Measurements from ENCODE around the gene MAD1L1. TPM values are rescaled to one million over a fixed set of nuclear protein-coding genes. Genes with fewer than 3 reads are reported as not detected.
A peak's percentile ranks its signal among the peaks of the same experiment; 100 is the strongest.
"Not testable (repeated sequence)": the region's sequence is repeated elsewhere in the genome, so short reads cannot be mapped to it uniquely, and the experiment has no call there.

Gene MAD1L1
- polyA plus RNA-seq, 3 donors from 2014 or later, result 85.0 to 166 (median 97.0) TPM

DNA sequence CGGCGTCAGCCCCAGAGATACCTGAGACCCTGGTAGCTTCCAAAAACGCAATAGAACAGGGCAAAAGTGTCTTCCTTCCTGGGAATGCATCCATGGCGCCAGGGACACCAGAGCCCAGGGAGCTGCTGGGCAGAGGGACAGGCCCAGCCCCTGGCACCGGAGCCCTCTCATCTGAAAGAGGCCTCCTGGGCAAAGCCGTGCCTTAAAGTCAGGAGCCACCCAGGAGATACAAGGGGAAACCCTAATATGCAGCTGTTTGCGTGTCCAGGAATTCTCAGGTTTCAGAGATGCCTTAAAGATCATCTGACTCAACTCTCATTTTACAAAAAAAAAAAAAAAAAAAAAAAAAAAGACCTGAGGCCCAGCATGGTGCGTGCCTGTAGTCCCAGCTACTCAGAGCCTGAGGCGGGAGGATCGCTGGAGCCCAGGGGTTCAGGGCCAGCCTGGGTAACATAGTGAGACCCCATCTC lies 37.3 kb upstream of the MAD1L1 start:
- peaks cover 0 to 8% (median 7%) of the 10 kb centered on the region in 3 donors for H3K36me3 Mint-ChIP-seq
- no peak overlapping the region for H3K27ac Mint-ChIP-seq
- H3K4me1 Mint-ChIP-seq, result no peaks in the 10 kb centered on the region
- H3K9me3 Mint-ChIP-seq, result no peaks in the 10 kb centered on the region
- H3K27me3 Mint-ChIP-seq (ENCODE audit: low read depth in 3 of 3), result no peaks in the 10 kb centered on the region
- no peak for DNase-seq
- H3K4me3 Mint-ChIP-seq, result no peak overlapping the region

DNA sequence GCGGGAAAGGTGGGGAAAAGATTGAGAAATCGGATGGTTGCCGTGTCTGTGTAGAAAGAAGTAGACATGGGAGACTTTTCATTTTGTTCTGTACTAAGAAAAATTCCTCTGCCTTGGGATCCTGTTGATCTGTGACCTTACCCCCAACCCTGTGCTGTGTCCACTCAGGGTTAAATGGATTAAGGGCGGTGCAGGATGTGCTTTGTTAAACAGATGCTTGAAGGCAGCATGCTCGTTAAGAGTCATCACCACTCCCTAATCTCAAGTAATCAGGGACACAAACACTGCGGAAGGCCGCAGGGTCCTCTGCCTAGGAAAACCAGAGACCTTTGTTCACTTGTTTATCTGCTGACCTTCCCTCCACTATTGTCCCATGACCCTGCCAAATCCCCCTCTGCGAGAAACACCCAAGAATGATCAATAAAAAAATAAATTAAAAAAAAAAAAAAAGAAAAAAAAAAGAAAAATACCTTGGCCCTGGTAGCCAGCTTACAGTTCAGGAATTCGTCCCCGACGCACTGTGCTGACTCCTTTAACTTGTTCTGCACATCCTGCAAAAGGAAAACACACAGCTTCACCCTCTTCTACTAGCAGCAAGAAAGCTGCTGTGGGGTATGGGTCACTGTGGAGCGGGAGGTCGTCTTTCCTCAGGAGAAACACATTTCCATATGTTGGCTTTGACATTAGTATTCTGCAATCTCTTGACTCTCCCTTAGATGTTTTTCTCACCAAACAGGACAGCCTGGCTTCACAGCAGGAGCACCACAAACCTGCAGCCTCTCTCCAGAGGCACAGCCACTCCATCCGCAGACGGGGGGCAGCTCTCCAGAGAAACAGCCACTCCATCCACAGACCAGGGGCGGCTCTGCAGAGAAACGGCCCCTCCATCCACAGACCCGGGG lies 36.6 kb upstream of the MAD1L1 start:
- not testable (repeated sequence) for H3K4me1 Mint-ChIP-seq; DNase-seq; H3K27me3 Mint-ChIP-seq (ENCODE audit: low read depth in 3 of 3); H3K27ac Mint-ChIP-seq; H3K4me3 Mint-ChIP-seq; H3K9me3 Mint-ChIP-seq
- peaks cover 2 to 10% (median 9%) of the 10 kb centered on the region in 3 donors for H3K36me3 Mint-ChIP-seq

DNA sequence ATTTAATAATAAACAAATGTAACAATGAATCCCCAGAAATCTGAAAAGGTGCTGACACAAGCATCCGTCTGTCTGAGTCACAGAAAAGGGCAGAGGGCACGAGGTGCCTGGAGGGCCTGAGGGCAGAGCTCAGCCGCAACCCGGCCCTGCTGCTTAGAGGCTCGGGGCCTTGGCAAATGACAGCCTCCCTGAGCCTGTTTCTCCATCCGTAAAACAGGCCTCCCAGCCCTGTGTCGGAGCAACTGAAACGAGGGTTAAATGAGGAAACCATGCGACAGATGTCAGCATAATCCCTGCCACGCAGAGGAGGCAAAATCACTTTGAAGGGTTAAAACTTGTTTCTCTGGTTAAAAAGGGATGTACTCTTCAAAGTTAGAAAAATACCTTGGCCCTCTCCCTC lies 34.2 kb upstream of the MAD1L1 start:
- H3K27me3 Mint-ChIP-seq (ENCODE audit: low read depth in 3 of 3), result peaks cover 0 to under 1% (median 0%) of the 10 kb centered on the region in 3 donors
- H3K36me3 Mint-ChIP-seq, result peaks cover 6 to 21% (median 15%) of the 10 kb centered on the region in 3 donors
- H3K27ac Mint-ChIP-seq, result no peak overlapping the region
- DNase-seq, result no peak
- H3K4me1 Mint-ChIP-seq, result no peaks in the 10 kb centered on the region
- peaks cover 0 to 2% (median 0%) of the 10 kb centered on the region in 6 donors for H3K9me3 Mint-ChIP-seq
- H3K4me3 Mint-ChIP-seq, result no peak overlapping the region

DNA sequence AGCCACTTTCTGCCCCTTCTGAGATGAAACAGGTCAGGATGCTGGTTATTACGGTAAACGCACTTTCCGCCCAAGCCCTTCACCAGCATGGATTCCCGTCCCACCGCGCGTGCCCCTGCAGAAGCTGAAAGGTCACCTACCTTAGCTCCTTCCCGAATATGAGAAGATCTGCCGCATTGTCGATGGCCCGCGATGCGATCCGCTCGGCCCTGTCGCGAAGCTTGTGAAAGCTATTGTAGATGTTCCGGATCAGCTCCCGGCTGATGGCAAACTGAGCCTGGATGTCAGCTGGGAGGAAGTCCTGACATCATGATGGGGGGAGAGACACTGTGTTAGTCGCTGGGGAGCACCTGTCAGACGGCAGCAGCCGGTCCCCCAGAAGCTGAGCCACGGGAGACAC lies 31.4 kb upstream of the MAD1L1 start:
- H3K9me3 Mint-ChIP-seq, result peaks cover 0 to 2% (median 0%) of the 10 kb centered on the region in 6 donors
- peaks cover 0 to 3% (median 2%) of the 10 kb centered on the region in 3 donors for H3K27me3 Mint-ChIP-seq (ENCODE audit: low read depth in 3 of 3)
- DNase-seq, result no peak
- H3K4me3 Mint-ChIP-seq, result no peak overlapping the region
- peaks cover 7 to 27% (median 9%) of the 10 kb centered on the region in 3 donors for H3K36me3 Mint-ChIP-seq
- H3K27ac Mint-ChIP-seq, result no peak overlapping the region
- peaks cover 8% of the 10 kb centered on the region in 2 donors for H3K4me1 Mint-ChIP-seq

DNA sequence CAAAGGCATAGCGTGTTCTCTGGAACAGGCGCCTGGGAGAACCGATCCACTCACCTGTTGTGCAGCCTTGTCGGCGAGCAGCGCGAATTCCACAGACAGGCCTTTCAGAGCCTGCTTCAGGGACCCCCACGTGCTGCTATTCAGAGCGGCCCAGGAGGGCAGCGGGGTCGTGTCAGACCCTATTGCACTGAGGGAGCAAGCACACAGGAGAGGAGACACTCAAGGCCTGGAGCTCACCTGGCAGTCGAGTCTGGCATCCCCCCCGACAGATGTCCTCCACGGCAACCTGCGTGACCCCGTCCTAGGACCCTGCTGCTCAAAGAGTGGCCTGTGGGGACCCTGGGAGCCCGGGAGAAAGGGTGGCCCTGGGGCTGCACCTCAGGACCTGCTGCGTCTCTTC lies 30.4 kb upstream of the MAD1L1 start:
- no peak overlapping the region for H3K4me3 Mint-ChIP-seq
- H3K27me3 Mint-ChIP-seq (ENCODE audit: low read depth in 3 of 3), result peaks cover 0 to 6% (median 4%) of the 10 kb centered on the region in 3 donors
- H3K36me3 Mint-ChIP-seq, result peaks cover 7 to 27% (median 9%) of the 10 kb centered on the region in 3 donors
- DNase-seq, result no peak
- no peak overlapping the region for H3K27ac Mint-ChIP-seq
- peaks cover 12 to 13% of the 10 kb centered on the region in 2 donors for H3K4me1 Mint-ChIP-seq
- peaks cover 0 to 2% (median 0%) of the 10 kb centered on the region in 6 donors for H3K9me3 Mint-ChIP-seq

DNA sequence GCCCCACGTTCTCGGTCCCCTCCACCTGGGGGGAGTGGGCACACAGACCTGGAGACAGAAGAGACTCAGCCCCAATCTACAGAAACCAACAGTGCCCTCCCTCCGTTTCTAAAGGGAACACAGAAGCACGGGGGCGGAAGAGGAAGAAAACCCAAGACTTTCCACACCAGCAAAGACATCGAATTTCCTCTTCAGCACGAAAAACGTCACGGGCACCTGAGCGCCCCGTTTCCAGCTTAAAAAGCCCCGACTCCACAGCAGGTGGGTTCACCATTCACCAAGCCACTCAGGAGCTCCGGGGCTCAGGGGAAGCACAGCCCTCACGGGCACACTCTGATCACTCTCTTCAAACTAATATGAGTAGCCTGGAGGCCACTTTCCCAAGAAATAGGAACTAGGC lies 28.9 kb upstream of the MAD1L1 start:
- H3K27ac Mint-ChIP-seq, result peak overlapping the region in 1 of 6 donors; percentile 27
- peaks cover 7 to 27% (median 9%) of the 10 kb centered on the region in 3 donors for H3K36me3 Mint-ChIP-seq
- peaks cover 0 to 2% (median 0%) of the 10 kb centered on the region in 6 donors for H3K9me3 Mint-ChIP-seq
- peaks cover 2 to 6% (median 4%) of the 10 kb centered on the region in 3 donors for H3K27me3 Mint-ChIP-seq (ENCODE audit: low read depth in 3 of 3)
- peak overlapping the region in 1 of 5 donors; percentile 26 for H3K4me3 Mint-ChIP-seq
- H3K4me1 Mint-ChIP-seq, result peaks cover 12 to 13% of the 10 kb centered on the region in 2 donors
- DNase-seq, result no peak

DNA sequence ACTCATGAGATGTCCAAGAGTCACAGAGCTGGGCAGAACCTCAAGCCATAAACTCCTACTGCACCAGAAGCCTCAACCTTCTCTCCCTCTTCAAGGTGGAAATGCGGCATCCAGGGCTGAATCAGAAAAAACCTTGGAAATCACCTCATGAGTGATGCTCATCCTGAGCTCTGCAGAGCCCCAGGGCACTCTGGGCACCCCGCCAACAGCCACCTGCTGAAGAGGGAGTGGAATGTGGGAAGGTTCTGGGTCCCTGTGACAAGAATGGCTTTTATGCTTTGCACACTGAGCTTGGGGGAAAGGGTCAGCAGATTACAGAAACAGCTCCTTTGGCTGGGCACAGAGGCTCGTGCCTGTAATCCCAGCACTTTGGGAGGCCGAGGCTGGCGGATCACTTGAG lies 28.1 kb upstream of the MAD1L1 start:
- DNase-seq, result no peak
- H3K4me3 Mint-ChIP-seq, result no peak overlapping the region
- no peak overlapping the region for H3K27ac Mint-ChIP-seq
- peaks cover 2 to 6% (median 4%) of the 10 kb centered on the region in 3 donors for H3K27me3 Mint-ChIP-seq (ENCODE audit: low read depth in 3 of 3)
- H3K4me1 Mint-ChIP-seq, result peaks cover 12 to 13% of the 10 kb centered on the region in 2 donors
- peaks cover 0 to 2% (median 0%) of the 10 kb centered on the region in 6 donors for H3K9me3 Mint-ChIP-seq
- H3K36me3 Mint-ChIP-seq, result peaks cover 9 to 27% (median 10%) of the 10 kb centered on the region in 3 donors

DNA sequence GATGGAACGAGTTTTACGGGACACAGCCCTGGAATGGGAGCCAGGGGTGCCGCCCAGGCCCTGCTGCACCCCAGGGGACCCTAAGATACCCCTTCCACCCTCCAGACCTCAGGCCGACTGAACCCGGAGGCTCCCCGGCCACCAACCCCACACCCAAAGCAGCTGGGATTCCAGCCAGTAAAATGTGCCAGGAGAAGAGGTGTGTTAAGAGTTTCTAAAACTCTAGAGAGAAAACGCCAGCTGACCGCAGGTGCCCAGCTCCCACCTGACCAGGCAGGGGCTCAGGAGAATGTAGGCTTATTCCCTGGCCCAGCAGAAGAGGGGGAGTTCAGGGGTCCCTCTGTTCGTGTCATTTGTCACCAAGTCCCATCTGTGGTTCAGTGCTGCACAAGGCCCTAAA lies 26.7 kb upstream of the MAD1L1 start:
- Mint-ChIP-seq H3K4me3 (peak overlapping the region in 4 of 5 donors; percentile 41 to 60 (median 51)), H3K27me3 (ENCODE audit: low read depth in 3 of 3) (peaks cover 2 to 6% (median 4%) of the 10 kb centered on the region in 3 donors), H3K36me3 (peaks cover 9 to 27% (median 12%) of the 10 kb centered on the region in 3 donors), H3K9me3 (peaks cover 0 to 2% (median 0%) of the 10 kb centered on the region in 6 donors), H3K27ac (peak overlapping the region in 3 of 6 donors; percentile 64 to 76 (median 70)), H3K4me1 (peaks cover 15 to 18% of the 10 kb centered on the region in 2 donors)
- DNase-seq, result no peak

DNA sequence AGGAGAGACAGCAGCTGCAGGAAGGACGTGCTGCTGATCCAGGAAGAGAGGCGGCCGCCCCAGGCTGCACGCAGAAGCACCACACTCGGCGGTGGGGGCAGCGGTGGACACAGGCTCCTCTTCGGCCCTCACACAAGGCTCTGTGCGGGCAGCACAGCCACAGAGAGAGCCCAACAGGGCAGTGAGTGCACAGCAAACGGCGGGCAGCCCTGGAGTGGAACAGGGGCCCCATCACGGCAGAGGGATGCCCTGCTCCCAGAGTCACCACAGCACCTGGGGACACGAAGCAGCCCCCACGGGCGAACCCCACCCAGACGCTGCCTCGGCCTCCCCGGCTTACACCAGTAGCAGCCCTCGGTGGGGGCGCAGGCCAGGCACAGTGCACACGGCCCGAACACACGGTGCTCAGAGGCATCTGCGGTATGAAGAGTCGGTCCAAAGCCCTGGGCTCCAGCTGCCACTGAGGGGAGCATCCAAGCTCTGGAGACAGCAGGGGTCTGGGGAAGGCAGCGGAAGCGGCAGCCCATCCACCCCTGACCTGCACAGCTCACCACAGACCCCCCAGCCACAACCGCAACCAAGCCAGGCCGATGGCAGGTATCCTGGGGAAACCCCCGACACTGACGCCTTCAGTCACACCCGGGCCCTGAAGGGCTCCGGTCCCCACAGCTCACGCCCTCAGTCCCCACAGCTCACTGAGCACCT lies 26.1 kb upstream of the MAD1L1 start:
- Mint-ChIP-seq H3K4me1 (peaks cover 15 to 18% of the 10 kb centered on the region in 2 donors), H3K27me3 (ENCODE audit: low read depth in 3 of 3) (peaks cover 2 to 6% (median 5%) of the 10 kb centered on the region in 3 donors), H3K36me3 (peaks cover 3 to 20% (median 6%) of the 10 kb centered on the region in 3 donors), H3K9me3 (no peaks in the 10 kb centered on the region), H3K27ac (peak overlapping the region in 3 of 6 donors; percentile 21 to 76 (median 64)), H3K4me3 (peak overlapping the region; percentile 32 to 60 (median 44))
- peak; percentile 59 to 68 (median 63) for DNase-seq

DNA sequence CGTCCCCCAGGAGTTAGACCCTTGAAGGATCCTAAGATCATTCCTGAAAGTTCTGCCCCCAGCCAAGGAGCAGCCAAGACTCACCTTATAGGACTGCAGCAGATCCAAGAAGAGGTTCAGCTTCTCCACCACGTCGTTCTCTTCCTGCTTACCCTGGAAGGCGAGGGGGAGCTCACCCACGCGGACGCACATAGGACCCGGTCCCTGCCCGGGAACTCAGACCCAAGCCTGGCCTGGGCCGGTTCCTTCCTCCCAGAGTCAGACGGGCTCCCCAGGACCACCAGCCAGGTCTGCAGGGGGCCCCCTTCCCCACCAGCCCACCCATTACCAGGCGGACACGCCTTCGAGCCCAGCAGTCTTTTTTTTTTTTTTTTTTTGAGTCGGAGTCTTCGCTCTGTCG lies 24.9 kb upstream of the MAD1L1 start:
- Mint-ChIP-seq H3K4me1 (peaks cover 18% of the 10 kb centered on the region in 2 donors), H3K27ac (no peak overlapping the region), H3K27me3 (ENCODE audit: low read depth in 3 of 3) (peaks cover 2 to 8% (median 5%) of the 10 kb centered on the region in 3 donors), H3K9me3 (no peaks in the 10 kb centered on the region), H3K36me3 (peaks cover 3 to 20% (median 6%) of the 10 kb centered on the region in 3 donors), H3K4me3 (no peak overlapping the region)
- no peak for DNase-seq

DNA sequence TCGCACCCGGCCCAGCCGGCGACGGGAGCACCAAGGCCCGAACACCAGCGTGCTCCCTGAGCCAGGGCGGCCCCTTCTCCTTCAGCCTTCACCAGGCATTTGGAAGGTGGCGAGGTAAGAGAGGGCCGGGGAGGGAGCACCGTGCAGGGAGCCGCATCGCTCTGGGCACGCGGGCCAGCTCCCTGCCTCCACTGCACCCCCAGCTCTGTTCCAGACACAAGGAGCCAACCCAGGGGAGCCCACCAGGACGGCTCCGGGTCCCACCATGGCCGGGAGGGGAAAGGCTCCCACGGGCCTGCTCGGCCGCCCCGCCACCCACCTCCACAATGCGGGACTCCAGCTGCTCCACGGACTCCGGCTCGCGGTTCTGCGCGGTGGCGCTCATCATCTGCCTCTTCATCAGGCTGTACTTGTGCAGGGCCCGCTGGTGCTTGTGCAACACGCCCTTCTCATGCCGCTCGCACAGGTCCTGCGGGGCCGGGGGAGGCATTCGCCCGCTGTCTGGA lies 24.4 kb upstream of the MAD1L1 start:
- no peak overlapping the region for H3K4me3 Mint-ChIP-seq

DNA sequence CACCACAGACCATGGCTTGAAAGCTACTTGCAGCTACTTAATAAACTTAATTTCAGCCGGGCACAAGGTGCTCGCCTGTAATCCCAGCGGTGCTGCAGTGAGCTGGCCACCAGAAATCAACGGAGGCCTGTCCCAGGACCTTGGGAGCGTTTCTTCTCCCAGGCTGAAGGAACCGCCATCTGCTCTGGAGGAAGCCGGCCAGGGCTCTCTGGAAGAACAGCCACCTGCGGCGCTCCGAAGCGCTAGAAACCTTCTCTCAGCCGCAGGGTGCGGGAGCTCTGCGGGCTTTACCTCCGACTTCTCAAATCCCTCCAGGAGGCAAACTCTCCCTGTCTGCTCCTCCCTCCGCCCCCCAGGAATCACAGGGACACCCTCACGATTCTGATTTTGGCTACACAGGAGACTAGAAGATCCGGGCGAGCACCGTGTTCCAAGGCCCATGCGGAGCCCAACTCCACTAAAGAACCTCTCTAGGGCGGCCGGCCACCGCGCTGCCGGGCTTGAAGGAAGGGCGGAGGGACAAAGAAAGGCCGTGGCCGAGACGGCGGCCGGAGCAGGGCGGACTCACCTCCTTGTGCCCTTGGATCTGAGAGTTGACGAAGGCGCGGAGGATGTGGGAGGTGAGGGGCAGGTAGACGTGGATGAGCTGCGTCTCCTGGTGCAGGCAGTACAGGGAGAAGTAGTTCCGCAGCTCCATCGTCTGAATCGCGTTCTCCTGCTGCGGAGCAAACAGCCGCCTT lies 23.7 kb upstream of the MAD1L1 start:
- peaks cover 2 to 6% (median 5%) of the 10 kb centered on the region in 3 donors for H3K27me3 Mint-ChIP-seq (ENCODE audit: low read depth in 3 of 3)
- H3K27ac Mint-ChIP-seq, result no peak overlapping the region
- DNase-seq, result no peak
- no peaks in the 10 kb centered on the region for H3K9me3 Mint-ChIP-seq
- H3K36me3 Mint-ChIP-seq, result peaks cover 3 to 9% (median 6%) of the 10 kb centered on the region in 3 donors
- H3K4me3 Mint-ChIP-seq, result no peak overlapping the region
- peaks cover 24 to 27% of the 10 kb centered on the region in 2 donors for H3K4me1 Mint-ChIP-seq

More for the DNA sequence above, 24.4 kb upstream of the MAD1L1 start:
- Mint-ChIP-seq H3K27me3 (ENCODE audit: low read depth in 3 of 3) (peaks cover 2 to 8% (median 5%) of the 10 kb centered on the region in 3 donors), H3K4me1 (peaks cover 20 to 22% of the 10 kb centered on the region in 2 donors), H3K27ac (no peak overlapping the region), H3K9me3 (no peaks in the 10 kb centered on the region), H3K36me3 (peaks cover 3 to 15% (median 6%) of the 10 kb centered on the region in 3 donors)
- DNase-seq, result no peak
